GM23248 (cell line): ENCODE measurements around the gene ZNF880.

Source experiments
- EZH2 ChIP-seq: fragments of 200-600 bp; sonication (generic); IDR thresholded peaks from 2 replicates; pipeline ENCODE4 v1.6.1; 2018; ENCODE audit warnings: antibody characterized with exemption, mild to moderate bottlenecking; ENCODE audit not compliant: insufficient read depth, poor library complexity, severe bottlenecking
- EZH2phosphoT487 ChIP-seq: fragments of 200-600 bp; sonication (generic); IDR thresholded peaks from 2 replicates; pipeline ENCODE4 v1.6.1; 2018; ENCODE audit warnings: antibody characterized with exemption, moderate library complexity, mild to moderate bottlenecking, low read depth; ENCODE audit not compliant: insufficient read depth

- TF ChIP-seq EZH2 (no peak), EZH2phosphoT487 (no peak)
Measured at GRCh38 chr19:52351512-52351911, 18.2 kb upstream of the ZNF880 start.
